Endothelial cell of hepatic sinusoid (primary cell): Measurements from ENCODE around the gene SLC27A3.

Experiments
- in situ Hi-C: cut with HindIII; loops from 2 replicates; pipeline ENCODE4 v1.10.0; 2017; ENCODE audit warnings: low sequenced_read_pairs

Gene SLC27A3

DNA sequence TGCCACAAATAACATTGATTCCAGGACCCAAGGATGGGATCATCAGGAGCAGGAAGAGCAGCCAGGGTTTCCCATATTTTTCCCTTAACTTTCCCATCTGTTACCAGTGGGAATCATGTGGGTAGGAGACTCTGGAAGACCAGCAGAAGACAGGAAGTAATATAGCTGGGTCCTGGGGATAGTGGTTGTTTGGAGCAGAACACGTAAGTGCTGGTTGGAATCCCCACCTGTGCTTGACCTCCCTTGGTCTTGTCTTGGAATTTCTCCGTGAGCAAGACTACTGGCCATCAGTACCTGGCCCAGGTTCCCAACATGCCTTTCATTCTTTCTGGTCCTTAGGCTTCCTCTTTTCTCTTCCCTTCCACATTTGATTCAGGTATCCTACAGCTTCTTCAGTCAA lies 20.9 kb upstream of the SLC27A3 start:
- in situ Hi-C loops, result loop anchor here (25.0 kb wide), 1 partner anchor 392 kb away; the partner anchor contains the start of gene S100A9

DNA sequence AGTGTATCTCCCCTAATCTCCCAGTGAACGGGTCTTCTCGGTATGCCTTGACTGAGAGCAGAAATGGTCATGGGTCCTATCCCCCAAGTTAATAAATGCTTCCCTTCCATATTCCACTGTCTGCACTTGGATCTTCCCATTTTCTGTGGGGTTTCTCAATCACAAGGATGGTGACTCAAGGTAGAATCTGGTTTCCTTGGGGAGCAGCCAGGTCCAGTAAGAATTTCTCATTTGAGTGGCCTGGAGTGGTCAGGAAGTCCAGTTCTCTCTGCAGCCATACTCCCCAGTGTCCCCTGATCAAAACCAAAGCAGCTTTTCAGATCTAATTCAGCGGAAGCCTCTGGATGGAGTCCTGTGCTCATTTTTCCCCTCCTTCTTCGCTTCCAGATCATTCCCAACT lies 14.8 kb upstream of the SLC27A3 start:
- in situ Hi-C loops, result loop anchor here (25.0 kb wide), 1 partner anchor 398 kb away; the partner anchor contains the start of gene S100A9

DNA sequence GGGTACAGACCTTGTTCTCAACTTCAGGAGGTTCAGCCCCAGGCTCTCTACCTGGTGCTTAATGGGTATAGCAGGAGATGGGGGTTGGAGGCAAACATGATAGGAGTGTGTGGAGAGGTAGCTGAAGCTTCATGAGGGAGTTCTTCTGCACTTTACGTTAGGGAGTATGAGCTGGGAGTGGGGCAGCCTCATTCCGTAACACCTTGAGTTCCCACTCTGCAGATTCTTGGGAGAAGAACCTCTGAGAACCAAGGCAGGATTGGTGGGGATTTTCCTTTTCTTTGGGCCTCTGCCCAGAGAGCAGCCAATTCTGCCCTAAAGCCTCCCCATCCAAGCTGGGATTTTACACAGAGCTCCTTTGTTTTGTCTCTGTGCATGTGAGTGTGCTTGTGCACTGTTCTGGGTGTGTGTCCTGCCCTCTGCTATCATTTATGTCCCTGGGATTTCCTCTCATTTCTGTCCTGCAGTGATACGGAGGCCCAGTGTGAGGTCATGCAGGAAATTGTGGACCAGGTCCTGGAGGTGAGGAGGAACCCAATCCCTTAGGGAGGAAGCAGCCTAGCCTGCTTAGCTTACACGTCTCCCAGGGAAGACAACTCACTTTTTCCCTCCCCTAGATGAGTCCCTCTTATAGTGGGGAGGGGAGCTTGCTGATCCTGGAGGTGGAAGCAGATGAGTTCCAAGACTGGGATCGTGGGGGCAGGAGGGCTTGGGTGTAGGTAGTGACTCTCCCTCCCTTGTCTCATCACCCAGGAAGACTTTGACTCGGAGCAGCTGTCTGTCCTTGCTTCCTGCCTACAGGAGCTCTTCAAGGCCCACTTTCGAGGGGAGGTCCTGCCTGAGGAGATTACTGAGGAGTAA lies 11.6 kb upstream of the SLC27A3 start:
- in situ Hi-C loops, result loop anchor here (25.0 kb wide), 1 partner anchor 401 kb away; the partner anchor contains the start of gene S100A9

DNA sequence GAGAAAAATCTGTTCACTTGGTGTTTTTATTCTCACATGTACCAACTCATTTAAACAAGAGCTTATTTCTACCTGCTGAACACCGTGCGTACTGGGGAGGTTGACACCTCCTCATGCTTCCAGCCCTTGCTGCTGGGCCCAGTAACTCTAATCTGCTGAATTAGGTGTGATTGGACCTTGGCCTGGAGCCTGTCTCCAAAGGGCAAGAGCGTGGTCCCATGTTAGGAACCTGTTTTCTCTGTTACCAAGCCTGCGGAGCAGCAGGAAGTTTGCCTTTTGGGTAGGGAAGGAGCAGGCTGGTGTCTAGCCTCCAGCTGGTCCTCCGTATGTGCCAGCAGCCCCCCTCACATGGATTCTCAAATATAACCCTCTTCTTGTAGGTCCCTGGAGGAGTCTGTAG lies 10.9 kb upstream of the SLC27A3 start:
- in situ Hi-C loops, result loop anchor here (25.0 kb wide), 1 partner anchor 402 kb away; the partner anchor contains the start of gene S100A9

DNA sequence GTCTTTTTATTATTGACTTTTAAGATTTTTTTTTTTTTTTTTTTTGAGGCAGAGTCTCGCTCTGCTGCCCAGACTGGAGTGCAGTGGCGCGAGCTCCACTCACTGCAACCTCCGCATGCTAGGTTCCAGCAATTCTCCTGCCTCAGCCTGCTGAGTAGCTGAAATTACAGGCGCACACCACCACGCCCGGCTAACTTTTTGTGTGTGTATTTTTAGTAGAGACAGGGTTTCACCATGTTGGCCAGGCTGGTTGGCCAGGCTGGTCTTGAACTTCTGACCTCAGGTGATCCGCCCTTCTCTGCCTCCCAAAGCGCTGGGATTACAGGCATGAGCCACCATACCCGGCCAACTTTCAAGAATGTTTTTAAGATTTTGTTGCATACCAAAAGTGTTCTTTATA lies 8.5 kb upstream of the SLC27A3 start:
- in situ Hi-C loops, result loop anchor here (25.0 kb wide), 1 partner anchor 404 kb away; the partner anchor contains the start of gene S100A9

DNA sequence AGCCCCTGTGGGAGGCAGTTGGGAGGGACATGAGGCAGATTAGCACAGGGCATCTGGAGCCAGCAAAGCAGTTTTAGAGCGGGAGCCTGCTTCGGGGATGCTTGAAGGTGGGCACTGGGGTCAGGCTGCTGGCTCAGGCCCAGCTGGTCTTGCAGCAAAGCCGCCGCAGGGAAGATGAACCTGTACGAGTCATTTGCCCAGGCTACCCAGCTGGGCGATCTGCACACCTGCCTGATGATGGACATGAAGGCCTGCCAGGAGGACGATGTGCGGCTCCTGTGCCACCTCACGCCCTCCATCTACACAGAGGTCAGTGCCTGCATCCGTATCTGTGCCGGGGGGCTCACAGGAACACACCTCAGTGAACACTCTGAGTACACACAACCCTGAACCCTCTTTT lies 7.7 kb upstream of the SLC27A3 start:
- in situ Hi-C loops, result loop anchor here (25.0 kb wide), 1 partner anchor 405 kb away; the partner anchor contains the start of gene S100A9

DNA sequence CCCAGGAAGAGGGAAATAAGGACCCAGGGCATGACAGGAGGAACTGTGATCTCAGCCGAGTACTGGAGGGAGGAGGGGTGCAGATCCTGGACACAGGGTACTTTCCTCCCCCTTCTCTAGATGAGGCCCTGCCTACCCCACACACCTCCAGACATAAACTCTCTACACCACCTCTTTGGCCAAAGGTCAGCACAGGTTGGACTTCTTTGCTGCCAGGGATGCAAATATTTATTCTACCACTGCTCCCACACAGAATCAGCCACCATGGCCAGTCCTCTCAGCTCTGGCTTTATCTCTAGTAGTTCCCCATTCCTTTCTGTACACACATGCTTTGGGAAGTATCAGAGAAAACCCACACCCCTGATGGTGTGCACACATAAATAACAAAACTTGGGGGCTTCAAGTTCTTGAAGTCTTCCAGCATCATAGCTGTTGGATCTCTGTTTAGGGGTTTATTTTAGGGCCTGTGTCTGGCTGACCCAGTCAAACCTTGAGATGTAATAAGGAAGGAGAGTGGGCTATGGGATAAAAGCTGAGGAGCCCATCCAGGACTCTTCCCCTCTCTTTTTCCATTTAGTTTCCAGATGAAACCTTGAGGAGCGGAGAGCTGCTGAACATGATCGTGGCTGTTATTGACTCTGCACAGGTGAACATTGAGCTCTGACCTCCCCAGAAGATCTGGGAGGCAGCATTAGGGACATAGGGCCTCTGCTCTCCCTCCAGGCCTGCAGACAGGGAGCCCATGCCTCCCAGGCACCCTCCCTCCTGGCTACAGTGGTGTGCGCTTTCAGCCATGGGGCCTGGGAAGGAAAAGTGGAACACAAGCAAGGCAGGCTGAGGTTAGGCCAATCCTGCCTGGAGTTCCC lies 6.7 kb upstream of the SLC27A3 start:
- in situ Hi-C loops, result loop anchor here (25.0 kb wide), 1 partner anchor 406 kb away; the partner anchor contains the start of gene S100A9

DNA sequence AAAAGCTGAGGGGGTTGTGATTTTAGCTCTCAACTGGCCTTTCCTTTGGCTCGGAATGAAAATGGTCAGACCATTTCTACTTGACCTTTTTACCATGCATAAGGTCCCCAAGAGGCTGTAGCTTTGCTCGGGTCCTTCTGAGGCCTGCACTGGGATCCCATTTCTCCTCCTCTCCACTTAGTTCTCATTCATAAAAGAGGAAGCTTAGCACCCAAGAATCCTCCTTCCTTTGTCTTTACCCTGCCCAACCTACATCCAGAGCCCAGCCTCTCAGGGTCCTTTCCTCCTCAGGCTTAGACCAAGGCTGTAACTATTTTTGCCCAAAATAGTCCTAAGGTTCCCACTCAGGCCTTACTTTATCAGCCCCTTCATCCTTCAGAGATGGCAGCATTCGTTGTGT lies 6.0 kb upstream of the SLC27A3 start:
- in situ Hi-C loops, result loop anchor here (25.0 kb wide), 1 partner anchor 407 kb away; the partner anchor contains the start of gene S100A9

DNA sequence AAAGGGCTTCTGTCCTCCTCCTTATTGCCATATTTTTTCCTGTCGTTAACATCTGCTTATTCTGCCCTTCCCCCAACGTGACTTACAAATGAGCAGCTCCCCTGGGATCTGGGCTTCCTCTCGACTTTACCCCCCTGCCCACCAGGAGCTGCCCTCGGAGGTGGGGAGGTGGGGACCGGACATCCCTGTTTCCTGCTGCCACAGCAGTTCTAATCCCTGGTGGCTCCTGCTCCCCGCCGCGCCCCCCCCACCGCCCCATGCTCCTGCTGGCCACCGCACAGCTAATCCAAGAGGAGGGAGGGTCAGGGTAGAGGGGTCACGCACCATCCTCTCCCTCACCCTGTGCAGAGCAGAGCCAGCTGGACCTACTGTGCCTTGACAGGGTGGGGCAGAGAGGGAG lies 4.4 kb upstream of the SLC27A3 start:
- in situ Hi-C loops, result loop anchor here (25.0 kb wide), 1 partner anchor 408 kb away; the partner anchor contains the start of gene S100A9

DNA sequence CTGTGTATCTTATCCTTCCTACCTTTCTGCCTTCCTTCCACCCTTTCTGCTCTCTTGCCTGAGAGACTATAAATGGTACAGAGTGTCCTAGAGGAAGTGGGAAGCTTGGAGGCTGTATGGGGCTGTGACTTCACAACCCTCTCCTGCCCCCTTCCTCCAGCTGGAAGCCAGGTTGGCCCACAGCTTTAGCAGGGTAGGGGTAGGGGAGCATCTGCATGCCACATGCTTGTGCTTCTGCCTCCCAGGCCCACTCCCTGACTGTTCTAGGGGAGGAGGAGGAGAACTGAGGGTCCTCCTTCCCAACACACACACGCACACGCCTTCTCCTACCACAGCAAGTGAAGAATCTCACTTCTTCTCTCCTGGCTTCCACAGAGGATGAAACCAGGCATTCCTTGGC lies 3.9 kb upstream of the SLC27A3 start:
- in situ Hi-C loops, result loop anchor here (25.0 kb wide), 1 partner anchor 409 kb away; the partner anchor contains the start of gene S100A9

DNA sequence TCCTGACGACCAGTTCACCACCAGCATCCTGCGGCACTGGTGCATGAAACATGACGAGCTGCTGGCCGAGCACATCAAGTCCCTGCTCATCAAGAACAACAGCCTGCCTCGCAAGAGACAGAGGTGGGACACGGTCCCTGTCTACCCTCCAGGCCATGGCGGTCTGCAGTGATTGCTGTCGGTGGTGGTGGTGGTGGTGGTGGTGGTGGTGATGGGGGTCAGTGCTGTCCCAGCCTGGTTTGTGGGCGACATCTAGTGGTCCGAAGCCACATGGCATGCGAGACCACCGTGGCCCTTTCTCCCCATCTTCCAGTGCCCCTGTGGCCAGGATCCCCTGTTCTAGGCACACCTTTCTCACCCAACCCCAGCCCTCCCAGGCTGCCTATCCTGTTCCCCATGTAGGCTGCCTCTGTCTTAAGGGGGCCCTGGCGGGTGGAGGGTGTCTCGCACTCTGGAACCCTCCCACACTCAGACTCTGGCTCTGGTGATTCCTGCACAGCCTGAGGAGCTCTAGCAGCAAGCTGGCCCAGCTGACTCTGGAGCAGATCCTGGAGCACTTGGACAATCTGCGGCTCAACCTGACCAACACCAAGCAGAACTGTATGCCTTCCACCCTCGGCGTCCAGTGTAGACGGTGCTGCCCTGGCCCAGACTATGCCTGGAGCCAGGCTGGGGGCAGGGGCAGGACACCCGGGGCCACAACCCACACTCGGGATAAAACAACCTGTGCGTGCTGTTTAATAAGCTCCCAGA lies 3.2 kb upstream of the SLC27A3 start:
- in situ Hi-C loops, result loop anchor here (25.0 kb wide), 1 partner anchor 410 kb away; the partner anchor contains the start of gene S100A9

DNA sequence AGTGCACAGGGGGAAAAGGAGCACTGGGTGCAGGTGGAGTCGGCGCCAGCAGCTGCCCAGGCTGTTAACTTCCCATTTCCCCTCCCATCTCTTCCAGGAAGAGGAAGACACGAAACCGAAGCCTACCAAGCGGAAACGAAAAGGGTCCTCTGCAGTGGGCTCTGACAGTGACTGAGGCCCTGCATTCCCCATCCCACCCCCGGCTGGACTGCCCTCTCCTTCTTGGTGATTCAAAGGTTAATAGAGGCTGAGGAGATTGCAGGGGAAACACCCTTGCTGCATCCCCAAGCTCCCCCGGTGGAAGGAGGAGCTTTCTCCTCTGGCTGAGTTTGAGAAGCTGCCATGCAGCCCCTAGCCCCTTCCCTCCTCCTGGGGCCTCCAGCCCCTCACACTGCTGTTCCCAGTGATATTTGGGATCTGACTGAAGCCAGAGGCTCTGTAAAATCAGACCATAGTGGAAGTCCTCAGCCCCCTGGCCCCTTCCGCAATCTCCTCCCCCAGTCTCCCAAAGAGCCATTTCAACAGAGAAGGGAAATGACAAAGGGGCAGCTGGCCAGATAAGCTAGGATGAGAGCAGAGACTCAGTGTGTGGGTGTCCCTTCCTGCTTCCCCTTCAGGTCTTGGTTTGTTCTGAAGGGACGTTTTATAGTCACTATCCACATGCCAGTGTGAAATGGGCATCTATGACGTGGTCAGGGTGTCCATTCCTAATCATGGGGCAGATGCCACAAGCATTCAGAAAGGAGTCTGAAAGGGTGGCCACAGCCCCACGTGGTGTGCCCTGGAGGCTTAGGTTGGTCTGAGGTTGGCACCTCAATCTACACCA lies 1.9 kb upstream of the SLC27A3 start:
- in situ Hi-C loops, result loop anchor here (25.0 kb wide), 1 partner anchor 411 kb away; the partner anchor contains the start of gene S100A9

DNA sequence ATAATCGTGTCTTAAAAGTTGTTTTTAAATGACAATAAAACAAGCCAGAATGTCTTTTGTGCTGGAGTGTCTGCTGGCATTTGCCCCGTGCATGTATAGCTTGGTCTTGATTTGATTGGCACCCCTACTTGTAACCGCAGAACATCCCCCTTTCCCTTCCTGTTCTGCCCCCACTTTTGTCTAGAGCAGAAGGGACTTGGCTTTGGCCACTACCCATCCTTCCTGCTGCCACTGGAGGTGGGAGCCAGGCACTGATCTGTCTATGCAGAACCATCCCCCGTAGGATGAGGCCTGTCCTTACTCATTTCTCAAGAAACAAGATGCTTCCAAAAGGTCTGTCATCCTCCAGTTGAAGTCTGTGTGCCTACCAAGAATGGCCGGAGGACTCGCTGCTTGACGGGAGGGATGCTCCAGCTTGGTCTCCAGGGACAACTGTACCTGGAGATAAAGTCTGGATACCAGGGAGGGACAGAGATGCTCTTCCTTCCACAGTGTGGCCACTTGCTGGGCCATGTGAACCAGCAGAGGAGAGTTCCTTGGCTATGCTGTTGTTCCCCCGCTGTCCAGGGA lies 1.1 kb upstream of the SLC27A3 start:
- in situ Hi-C loops, result loop anchor here (25.0 kb wide), 1 partner anchor 412 kb away; the partner anchor contains the start of gene S100A9

DNA sequence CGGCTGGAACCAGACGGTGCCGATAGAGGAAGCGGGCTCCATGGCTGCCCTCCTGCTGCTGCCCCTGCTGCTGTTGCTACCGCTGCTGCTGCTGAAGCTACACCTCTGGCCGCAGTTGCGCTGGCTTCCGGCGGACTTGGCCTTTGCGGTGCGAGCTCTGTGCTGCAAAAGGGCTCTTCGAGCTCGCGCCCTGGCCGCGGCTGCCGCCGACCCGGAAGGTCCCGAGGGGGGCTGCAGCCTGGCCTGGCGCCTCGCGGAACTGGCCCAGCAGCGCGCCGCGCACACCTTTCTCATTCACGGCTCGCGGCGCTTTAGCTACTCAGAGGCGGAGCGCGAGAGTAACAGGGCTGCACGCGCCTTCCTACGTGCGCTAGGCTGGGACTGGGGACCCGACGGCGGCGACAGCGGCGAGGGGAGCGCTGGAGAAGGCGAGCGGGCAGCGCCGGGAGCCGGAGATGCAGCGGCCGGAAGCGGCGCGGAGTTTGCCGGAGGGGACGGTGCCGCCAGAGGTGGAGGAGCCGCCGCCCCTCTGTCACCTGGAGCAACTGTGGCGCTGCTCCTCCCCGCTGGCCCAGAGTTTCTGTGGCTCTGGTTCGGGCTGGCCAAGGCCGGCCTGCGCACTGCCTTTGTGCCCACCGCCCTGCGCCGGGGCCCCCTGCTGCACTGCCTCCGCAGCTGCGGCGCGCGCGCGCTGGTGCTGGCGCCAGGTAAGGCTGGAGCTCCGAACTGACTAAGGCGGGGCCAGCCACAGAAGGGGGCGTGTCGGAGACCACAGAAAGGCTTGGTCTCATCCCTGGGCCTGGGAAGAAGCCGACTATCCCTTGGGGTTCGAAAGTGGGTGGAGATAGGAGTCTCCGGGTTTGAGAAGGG lies 486 bp downstream of the SLC27A3 start:
- in situ Hi-C loops, result no loop called here

DNA sequence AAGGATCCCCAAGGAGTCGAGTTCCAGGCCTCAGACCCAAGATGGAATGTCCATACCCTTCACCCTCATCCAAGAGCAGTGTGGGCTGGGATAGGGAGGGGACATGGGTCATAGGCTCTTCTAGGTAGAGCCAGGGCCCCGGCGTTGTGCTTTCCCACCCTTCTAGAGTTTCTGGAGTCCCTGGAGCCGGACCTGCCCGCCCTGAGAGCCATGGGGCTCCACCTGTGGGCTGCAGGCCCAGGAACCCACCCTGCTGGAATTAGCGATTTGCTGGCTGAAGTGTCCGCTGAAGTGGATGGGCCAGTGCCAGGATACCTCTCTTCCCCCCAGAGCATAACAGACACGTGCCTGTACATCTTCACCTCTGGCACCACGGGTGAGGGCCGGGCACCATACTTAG lies 1.1 kb downstream of the SLC27A3 start:
- in situ Hi-C loops, result no loop called here

DNA sequence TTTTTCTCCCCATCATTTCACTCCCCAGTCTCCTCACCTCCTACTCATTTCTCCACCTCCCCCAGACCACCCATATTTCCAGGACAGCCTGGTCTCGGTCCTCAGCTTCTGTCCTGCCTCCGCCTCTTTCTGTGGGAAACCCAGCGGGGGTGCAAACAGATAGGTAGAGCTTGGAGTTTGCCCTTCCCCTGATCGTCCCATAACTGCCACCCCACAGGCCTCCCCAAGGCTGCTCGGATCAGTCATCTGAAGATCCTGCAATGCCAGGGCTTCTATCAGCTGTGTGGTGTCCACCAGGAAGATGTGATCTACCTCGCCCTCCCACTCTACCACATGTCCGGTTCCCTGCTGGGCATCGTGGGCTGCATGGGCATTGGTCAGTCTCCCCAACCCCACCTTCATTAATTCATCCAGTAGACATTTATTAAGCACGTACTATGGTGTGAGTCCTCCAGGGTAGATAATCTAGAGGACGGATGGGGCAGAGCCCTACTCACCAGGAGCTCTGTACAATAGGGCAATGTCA lies 1.7 kb downstream of the SLC27A3 start:
- in situ Hi-C loops, result no loop called here

DNA sequence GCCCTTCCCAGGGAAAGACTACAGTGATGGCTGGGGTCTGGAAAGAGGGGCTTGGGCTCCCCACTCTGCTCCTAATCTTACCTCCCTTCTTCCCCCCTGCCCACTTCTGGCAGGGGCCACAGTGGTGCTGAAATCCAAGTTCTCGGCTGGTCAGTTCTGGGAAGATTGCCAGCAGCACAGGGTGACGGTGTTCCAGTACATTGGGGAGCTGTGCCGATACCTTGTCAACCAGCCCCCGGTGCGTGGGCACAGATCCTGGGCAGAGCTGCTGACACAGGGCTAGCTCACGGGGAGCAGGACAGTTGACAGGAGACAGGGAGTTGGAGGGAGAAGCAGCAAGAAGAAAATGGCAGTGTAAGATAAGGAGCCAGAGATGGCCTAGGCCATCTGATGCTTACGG lies 2.4 kb downstream of the SLC27A3 start:
- in situ Hi-C loops, result no loop called here
